Measurements from ENCODE around the gene C5orf63.

GRCh38 chr5:127111112-127111511 lies 37.8 kb upstream of the C5orf63 start:
- TF ChIP-seq E2F5 (CRISPR knock-in tag; conservative IDR thresholded peaks at IDR 0.05) (no peak), SMAD9 (CRISPR knock-in tag; IDR thresholded peaks at IDR 0.05) (no peak), CREB3 (CRISPR knock-in tag; IDR thresholded peaks at IDR 0.05) (no peak), ZNF776 (CRISPR knock-in tag; IDR thresholded peaks at IDR 0.05) (no peak), ZNF251 (CRISPR knock-in tag; IDR thresholded peaks at IDR 0.05) (no peak), FOSL2 (CRISPR knock-in tag; IDR thresholded peaks at IDR 0.05) (no peak), TAF1 (CRISPR knock-in tag; IDR thresholded peaks at IDR 0.05) (no peak), NR2C2 (CRISPR knock-in tag; IDR thresholded peaks at IDR 0.05; ENCODE audit: borderline replicate concordance) (no peak), ZNF619 (CRISPR knock-in tag; IDR thresholded peaks at IDR 0.05) (no peak), ZNF780A (CRISPR knock-in tag; IDR thresholded peaks at IDR 0.05) (no peak), CTCF (CRISPR knock-in tag; IDR thresholded peaks at IDR 0.05) (no peak)
